GM23338 (cell line): Measurements from ENCODE around the gene ASB1.

Experiments used
- CREB1 ChIP-seq: fragments of 250-450 bp; sonication (Bioruptor Pico); IDR thresholded peaks from 2 replicates; pipeline ENCODE4 v1.5.0; 2020; ENCODE audit warnings: low read depth, mild to moderate bottlenecking, moderate library complexity
- CTCF ChIP-seq, 2 experiments: fragments of 200-600 bp in 1 of 2; sonication (generic) in 1 of 2; conservative IDR thresholded peaks; 2 replicates each; pipeline versions ENCODE4 v1.5.1 to v1.6.1; 2016 to 2017; ENCODE audit warnings: antibody characterized with exemption in 2 of 2, low read depth in 2 of 2, mild to moderate bottlenecking in 2 of 2, moderate library complexity in 1 of 2
- ETS1 ChIP-seq: IDR thresholded peaks from 2 replicates; pipeline ENCODE4 v1.6.1; 2016; ENCODE audit warnings: antibody characterized with exemption
- EZH2 ChIP-seq: fragments of 200-600 bp; sonication (generic); IDR thresholded peaks from one replicate; pipeline ENCODE4 v1.8.0; 2017; ENCODE audit warnings: antibody characterized with exemption, mild to moderate bottlenecking, low read depth; ENCODE audit not compliant: unreplicated experiment
- EZH2phosphoT487 ChIP-seq: fragments of 200-600 bp; sonication (generic); IDR thresholded peaks from one replicate; pipeline ENCODE4 v1.8.1; 2018; ENCODE audit warnings: antibody characterized with exemption; ENCODE audit not compliant: unreplicated experiment
- JUNB ChIP-seq: IDR thresholded peaks from one replicate; pipeline ENCODE4 v1.6.1; 2016; ENCODE audit warnings: antibody characterized with exemption; ENCODE audit not compliant: unreplicated experiment
- POLR2AphosphoS5 ChIP-seq: IDR thresholded peaks from 2 replicates; pipeline ENCODE4 v1.6.1; 2016; ENCODE audit warnings: antibody characterized with exemption, low read depth
- REST ChIP-seq: IDR thresholded peaks from one replicate; pipeline ENCODE4 v1.6.1; 2018; ENCODE audit warnings: antibody characterized with exemption; ENCODE audit not compliant: unreplicated experiment
- STAT1 ChIP-seq: IDR thresholded peaks from one replicate; pipeline ENCODE4 v1.6.1; 2016; ENCODE audit warnings: antibody characterized with exemption; ENCODE audit not compliant: unreplicated experiment

GRCh38 chr2:238489896-238490295 lies 63.2 kb downstream of the ASB1 start:
- TF ChIP-seq CTCF (conservative IDR thresholded peaks at IDR 0.05; ENCODE audit: low read depth in 2 of 2) (no peak), CREB1 (CRISPR knock-in tag) (no peak), EZH2 (no peak), POLR2AphosphoS5 (no peak), EZH2phosphoT487 (no peak), JUNB (no peak), ETS1 (no peak), REST (no peak), STAT1 (no peak)
